GM12891 (cell line): ENCODE data around the gene CRISPLD2.

Source experiments
- POLR2A ChIP-seq: IDR thresholded peaks from 2 replicates; pipeline ENCODE4 v1.6.1; 2011; ENCODE audit warnings: low read depth, low read length, control low read depth
- POLR2AphosphoS5 ChIP-seq: IDR thresholded peaks from 2 replicates; pipeline ENCODE4 v1.6.1; 2011; ENCODE audit warnings: low read depth, low read length, control low read depth

GRCh38 chr16:84957192-84957591, 137.4 kb downstream of the CRISPLD2 start:
- TF ChIP-seq POLR2AphosphoS5 (no peak), POLR2A (no peak)
